DMS79 (cell line): ENCODE results near the gene FARP2.
"Not testable (repeated sequence)": the region's sequence is repeated elsewhere in the genome, so short reads cannot be mapped to it uniquely, and the experiment has no call there.

Experiments
- DNase-seq: peaks from one replicate; lab custom pipeline; 2025; lab: John Stamatoyannopoulos, UW

FARP2 gene

DNA sequence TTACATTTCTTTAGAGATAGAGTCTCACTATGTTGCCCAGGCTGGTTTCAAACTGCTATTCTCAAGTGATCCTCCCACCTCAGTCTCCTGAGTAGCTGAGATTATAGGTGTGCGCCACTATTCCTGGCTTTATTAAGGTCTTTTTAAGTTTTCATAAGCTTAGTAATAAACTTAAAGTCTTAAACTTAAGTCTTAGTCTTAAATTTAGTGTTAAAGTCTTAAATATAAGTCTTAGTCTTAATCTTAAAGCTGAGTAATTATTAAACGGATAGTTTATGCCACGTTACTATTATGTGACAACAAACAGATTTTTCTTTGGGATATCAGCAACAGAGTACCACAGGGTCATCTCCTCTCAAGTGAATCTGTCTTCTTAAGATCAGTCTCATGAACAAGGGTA lies 12.6 kb downstream of the FARP2 start:
- no peak for DNase-seq

DNA sequence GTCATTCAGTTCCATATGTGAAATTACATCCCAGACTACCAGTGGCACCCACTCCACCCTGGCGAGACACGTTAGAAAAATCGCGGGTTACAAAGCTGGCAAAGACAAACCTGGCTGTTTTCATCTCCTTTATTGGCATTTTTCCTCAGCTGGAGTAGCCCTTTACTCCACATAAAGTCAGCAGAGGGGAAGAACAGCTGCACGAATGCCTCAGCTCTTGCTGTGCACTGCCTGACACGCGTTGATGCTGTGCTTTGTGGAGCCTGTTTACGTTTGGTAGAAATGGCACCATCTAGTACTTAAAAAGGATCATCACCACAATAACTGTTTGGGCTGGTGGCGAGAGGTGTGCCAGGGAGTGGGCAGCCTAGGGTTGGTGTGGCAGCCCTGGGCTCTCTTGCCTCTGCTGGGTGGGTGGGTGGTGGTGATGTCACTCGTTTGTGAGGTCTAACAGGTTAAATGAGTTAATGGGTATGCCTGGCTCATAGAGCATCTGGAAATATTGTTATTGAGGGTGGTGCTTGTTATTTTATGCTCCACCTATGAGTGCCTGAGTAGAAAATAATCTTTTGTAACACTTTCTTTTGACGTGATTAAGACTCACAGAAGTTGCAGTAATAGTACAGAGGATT lies 16.4 kb downstream of the FARP2 start:
- peak; percentile 9 for DNase-seq

DNA sequence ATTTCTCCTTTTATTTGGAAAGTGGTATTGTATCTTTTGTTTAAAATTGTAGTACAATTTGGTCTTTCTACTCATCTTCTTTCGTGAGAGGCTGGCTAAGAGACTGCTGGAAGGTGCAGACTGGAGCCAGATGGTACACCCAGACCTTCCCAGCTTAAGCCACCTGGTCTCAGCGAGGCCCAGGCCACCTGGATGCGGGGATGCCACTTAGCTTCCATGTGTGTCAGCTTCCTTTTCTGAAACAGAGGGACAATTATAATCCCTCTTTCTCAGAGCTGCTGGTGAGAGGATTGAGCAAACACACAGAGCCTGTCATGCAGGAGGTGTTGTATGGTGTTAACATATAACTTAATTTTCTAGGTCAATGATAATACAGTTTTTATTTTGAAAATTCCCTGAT lies 17.4 kb downstream of the FARP2 start:
- no peak for DNase-seq

DNA sequence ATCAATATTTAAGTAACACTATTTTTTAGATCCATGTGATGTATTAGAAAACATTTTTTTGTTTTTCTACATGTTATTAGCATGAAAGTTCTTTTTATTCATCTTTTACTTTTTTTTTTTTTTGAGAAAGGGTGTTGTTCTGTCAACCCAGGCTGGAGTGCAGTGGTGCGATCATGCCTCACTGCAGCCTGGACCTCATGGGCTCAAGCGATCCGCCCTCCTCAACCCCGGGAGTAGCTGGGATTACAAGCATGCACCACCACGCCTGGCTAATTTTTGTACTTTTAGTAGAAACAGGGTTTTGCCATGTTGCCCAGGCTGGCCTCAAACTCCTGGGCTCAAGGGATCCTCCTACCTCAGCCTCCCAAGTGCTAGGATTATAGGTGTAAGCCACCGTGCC lies 17.8 kb downstream of the FARP2 start:
- DNase-seq: not testable (repeated sequence)

DNA sequence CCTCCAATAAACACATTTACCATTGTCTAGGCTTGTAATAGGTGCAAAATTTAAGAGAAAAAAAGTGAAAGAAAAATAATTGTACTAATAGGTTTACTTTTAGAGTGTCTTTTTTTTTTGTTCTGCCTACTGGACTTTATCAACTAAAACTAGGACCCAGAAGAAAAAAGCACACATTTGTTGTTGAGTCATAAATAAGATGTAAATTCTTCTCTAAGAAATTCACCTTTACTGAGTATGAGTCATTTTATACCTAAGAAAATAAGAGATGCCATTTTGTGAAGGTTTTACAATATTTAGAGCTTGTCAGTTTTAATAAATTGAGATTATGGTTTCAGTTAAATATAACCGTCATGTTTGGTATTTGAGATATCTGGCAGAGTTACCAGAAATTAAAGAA lies 19.2 kb downstream of the FARP2 start:
- no peak for DNase-seq

DNA sequence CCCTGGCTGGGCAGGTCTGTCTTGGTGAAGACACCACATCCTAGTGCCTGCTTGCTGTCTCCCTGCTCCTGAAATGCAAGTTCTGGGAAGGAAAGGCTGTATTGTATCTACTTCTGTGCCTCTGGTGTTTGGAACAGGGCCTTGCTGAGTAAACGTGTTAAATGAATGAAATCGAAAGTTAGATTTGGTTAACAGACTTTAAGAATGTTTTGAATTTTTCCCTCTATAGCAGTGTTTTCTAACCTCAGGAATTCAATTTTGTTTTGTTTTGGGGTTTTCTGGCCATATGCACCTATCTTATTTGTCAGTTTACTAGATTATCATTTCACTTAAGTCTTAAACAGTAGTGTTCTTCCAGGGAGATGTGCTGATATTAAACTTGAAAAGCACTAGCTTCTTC lies 20.7 kb downstream of the FARP2 start:
- DNase-seq: no peak

DNA sequence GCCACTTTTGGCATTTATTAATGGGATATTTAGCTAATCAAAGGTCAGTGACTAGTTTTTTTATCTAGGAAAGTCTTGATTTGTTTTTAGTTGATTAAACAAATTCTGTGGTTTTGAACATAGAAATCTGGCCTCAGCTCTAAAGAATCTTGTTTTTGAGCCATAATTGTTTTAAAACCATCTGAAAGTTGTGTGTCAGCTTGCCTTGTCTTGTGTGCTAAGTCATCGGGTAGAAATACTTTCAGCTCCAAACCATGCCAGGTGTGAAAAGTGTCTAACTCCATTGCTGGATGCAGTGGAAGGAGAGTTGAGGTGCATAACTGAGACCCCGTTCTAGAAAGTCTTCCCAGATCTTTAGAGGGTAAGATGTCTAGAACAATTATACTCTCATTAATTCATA lies 22.7 kb downstream of the FARP2 start:
- DNase-seq: no peak

DNA sequence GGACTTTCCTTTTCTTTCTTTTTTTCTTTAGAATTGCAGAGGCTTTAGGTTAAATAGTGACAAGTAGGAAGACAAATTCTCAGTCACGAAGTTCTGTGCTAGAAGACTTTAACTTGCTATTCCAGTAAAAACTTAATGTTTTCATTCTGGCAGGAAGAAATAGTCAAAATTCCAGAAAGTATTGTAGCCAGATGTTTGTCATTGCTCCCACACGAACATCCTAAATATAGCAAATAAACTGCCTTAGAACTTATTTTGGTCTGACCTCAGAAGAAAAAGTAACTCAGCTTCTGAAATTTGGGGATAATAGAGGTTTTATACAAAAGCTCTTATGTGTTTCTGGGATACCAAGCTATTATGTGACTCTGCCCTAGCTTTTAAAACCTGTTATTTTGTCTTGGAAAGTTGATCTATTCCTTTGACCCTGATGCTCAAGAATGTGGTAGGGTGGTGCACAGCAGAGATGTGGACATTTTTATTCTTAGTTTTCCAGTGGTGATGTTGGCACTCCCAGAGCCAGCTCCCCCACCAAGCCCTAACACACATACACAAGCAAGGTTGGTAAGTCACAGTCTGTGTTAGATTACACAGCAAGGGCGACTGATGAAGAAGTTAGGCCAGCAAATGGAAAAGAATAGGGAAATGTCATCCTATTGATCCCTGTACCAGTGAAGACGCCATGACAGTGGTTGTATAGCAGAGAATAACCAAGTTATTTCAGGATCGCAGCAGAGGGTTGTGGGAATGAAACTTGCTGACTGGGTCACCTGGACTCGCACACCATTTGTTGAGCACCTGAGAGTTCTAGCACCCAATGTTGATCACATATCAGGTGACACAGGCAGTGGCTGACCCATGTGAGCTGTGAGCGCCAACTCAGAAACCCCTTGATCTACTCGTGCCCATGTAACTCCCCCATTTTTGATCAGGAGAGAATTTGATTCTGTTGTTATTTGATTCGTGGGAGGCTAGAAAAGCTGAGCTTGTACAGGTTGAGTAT lies 23.7 kb downstream of the FARP2 start:
- DNase-seq: no peak

DNA sequence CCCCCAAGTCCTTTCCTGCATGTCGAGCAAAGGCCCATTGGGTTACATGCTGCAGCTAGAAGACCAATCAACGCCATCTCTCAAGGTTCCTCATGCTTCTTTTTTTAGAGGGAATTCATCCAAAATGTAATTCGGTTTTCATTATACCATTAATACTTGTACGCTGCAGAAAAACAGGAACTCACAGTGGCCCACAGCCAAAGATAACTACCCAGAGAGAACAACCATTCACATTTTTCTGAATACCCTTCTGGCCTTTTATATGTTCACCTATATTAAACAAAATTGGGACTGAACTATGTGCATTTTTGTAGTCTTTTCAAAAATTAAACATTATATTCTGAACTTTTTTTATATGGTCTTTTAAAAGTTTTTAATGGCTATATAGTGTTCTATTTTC lies 25.8 kb downstream of the FARP2 start:
- no peak for DNase-seq

DNA sequence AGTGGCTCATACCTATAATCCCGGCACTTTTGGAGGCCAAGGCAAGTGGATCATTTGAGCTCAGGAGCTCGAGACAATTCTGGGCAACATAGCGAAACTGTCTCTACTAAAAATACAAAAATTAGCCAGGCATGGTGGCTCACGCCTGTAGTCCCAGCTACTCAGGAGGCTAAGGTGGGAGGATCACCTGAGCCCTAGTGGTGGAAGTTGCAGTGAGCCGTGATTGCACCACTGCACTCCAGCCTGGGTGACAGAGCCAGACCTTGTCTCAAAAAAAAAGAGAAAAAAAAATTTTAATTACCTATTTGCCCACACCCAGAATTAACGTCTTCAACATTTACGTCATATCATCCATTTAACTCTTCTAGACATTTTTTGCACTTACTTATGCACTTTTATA lies 29.4 kb downstream of the FARP2 start:
- DNase-seq: not testable (repeated sequence)

DNA sequence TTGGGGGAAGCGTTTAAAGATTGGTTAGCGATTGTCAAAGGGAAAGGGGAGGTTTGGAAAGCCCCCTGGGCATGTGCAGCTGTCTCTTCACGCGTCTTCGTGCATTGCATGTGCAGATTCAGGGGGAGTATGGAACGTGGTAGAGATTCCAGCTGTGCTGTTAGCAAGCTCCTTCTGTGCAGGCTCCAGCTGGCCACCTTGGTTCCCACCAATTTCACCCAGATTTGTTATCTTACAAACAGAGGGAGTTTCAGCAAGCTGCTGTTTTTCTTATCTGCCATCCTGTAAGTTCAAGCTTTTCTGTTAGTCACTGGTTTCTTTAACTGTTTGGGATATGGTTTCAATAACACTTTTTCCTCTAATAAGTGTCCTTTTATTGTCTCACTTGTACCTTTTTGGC lies 30.4 kb downstream of the FARP2 start:
- DNase-seq: no peak

DNA sequence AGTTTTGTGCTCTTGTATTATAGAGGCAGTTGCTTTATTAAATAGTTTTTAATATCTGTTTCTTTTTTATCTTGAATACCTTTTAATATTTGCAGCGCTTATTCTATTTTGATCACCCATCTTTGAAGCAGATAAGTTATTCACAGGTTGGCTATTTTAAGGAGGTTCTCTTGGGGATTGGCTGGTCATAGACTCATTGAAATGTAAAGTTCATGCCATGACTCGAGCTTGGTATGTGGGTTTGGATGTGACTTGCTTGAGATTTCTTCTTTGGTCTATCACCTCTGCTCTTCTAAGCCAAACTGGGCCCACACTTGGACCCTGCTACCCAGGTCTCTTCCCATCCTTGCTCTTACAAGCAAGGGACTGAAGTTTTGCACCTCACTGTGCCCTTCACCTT lies 33.6 kb downstream of the FARP2 start:
- no peak for DNase-seq

DNA sequence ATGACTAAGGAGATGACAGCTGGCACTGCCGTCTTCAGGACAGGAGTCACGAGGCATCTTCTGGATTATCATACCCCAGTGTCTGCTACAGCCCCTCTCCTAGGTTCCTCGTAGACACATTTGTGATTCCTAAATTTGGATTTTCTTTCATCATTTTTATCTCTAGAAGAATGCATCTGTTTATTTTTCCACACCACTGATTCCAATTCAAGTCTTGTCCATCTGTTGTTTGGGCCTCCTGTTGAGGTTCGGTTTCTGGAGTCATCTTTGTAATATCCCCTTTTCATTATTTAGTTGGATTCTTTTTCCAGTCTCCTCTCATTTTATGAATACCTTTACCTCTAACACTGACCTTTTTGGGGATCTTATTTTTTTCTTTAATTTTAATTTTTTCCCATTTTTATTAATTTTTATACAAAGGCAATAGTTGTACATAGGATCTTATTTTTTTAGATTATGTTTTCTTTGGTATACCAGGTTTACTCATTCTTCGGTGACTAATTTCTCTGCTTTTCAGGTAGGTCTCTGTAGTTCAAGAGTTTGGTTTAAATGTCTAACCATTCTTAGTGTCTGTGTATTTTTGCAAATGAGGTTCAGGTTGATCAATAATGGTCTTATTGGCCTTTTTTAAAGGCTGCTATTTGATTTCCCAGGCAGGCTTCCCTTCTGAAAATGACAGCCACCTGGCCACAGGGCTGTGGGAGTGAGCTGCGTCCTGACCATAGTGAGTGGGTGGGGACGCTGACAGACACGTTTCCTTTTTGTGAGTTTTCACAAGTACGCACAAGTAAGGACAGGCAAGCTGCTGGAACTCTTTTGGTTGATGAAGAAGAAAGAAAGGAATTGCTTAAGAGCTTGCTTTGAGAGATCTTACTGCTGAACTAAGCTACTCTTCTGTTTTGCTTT lies 34.5 kb downstream of the FARP2 start:
- no peak for DNase-seq

DNA sequence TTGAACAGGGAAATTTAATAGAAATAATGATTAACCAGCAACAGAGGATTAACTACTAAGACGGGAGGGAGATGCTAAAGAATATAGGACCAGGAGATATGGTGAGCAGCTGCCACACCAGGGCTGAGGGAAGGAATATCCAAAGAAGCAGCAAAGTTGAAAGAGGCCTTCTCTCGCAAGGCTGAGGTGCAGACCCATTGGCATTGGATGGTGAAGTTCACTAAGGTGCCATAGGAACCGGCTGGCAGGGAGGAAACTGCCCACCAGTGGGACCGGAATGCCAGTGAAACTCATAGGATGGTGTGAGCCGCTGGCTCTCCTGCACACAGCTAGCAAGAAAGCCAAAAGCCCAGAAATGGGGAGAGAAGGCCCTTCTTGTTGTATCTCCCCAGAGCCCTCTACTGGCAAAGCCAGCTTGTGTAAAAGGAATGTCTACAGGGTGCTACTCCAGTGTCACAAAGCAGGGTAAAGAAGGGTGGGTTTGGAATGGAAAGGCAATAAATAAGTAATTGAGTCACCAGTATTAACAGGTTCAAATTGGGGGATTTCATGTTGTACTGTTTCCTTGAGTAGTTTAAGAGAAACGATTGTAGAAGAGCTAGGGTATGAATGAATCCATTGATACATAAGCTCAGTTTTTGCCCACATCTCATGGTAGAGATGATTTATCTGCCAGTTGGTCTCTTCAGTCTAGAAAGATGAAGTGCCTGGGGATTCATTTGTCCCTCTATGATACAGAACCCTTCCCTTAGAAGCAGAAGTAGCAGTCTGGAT lies 36.0 kb downstream of the FARP2 start:
- DNase-seq: no peak

DNA sequence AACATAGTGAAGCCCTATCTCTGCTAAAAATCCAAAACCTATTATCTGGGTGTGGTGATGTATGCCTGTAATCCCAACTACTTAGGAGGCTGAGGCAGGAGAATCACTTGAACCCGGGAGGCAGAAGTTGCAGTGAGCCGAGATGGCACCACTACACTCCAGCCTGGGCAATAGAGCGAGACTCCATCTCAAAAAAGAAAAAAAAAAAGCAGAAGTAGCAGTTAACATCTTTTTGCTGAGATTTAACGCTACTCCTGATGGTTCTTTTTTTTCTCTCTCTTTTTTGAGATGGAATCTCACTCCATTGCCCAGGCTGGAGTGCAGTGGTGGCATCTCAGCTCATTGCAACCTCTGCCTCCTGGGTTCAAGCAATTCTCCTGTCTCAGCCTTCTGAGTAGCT lies 36.7 kb downstream of the FARP2 start:
- DNase-seq: not testable (repeated sequence)

DNA sequence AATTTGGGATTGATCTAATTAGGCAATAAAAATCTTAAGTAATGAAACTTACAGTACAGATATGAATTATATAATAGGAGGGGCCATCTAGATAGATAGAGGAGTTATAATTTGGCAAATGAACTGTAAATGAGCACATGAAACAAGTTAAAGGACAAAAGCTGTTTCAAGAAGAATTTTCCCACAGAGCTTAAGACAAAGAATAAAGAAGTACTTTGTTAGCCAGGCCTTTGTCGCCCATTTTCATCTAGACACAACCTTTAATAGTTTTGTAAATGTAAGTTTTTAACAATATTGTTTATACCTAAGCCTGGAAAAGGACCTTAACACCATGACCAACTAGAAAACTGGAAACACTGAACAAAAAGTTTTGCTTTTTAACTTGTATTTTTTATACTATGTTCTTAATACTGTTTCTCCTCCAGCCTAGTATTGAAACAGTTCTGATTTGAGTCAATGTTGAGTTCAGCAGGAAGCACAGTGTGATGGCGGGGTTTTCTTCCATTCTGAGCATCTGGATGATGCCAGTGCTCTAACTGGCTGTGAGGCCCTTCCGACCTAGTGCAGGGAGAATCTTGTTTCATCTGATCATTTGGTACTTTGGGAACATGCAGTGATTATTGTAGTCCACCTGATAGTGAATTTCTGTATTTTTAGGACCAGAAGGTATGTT lies 37.6 kb downstream of the FARP2 start:
- DNase-seq: no peak

DNA sequence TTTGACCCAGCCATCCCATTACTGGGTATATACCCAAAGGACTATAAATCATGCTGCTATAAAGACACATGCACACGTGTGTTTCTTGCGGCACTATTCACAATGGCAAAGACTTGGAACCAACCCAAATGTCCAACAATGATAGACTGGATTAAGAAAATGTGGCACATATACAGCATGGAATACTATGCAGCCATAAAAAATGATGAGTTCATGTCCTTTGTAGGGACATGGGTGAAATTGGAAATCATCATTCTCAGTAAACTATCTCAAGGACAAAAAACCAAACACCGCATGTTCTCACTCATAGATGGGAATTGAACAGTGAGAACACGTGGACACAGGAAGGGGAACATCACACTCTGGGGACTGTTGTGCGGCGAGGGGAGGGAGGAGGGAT lies 40.7 kb downstream of the FARP2 start:
- DNase-seq: not testable (repeated sequence)

DNA sequence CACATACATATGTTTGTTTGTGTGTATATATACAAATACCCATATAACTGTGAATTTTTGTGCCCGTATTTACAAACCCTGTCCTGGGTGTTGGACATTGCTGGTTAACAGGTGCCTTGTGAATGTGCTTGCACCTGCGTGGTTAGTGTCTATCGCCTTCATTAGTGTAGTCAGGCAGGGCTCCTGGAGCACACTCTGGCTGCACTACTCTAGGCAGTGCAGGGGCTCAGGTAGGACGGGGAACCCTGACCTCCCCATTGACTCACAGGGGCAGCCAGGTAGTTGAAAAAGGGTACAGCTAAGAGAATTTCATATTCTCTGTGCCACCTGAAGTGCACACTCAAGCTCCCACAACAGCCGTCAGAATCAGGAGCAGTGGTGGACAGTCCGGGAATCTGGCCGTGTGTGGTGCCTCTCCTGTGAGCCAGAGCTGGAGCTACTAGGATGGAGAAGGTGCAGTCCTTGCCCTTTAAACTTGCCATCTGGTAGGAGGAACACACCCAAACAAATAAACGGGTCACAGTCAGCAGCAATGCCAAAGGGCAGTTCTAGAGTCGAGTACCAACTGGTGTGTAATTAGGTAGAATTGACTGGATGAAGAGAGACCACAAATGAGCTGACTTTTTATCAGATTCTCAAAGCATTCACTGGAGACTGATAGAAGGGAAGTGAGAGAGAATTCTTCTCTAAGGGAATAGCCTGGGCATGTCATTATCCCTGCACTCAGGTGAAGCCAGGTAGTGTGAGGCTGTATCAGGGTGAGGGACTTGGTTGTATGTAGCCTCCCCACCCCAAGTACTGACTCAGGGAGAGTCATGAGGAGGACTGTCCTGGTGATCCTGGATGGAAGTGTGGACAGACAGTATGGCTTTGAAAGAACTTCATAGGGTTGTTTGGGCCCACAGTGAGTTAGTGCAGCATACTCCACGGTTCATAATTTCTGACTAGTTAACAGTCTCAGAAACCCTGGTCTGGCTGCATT lies 44.1 kb downstream of the FARP2 start:
- DNase-seq: peak; percentile 1

DNA sequence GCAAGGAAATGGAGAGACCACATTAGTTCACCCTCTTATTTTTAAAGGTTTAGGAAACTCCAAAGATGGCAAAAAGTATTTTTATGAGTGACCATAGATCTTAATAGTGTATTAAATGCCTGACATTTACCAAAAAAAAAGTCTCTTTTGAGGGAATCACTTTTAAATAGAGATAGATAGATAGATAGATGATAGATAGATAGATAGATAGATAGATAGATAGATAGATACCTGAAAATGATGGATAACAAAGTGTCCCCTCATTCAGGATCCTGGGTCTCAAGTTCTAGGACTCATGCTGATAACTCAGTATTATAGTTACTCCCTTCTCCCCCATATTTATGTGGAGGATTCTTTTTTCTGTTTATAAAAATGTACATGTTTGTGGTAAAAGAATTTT lies 52.8 kb downstream of the FARP2 start:
- DNase-seq: no peak

DNA sequence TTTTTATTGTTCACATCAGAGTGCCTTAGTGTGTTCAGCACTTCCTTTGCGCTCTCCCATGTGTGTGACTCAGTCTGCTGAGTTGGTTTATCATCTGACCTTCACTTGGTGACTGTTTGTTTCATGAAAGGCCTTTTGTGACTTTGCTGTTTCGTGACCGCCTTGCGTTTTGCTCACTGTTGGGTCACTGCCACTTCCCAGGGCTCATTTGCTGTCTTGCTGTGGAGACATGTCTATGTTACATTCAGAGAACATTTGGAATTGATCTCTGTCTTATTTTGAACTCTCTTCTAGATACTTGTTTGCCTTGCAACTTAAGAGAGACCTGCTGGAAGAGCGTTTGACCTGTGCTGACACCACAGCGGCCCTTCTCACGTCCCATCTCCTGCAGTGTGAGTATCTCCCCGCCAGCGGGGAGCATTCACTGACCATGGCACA lies 54.7 kb downstream of the FARP2 start:
- no peak for DNase-seq
